Mesenchymal stem cell (in vitro differentiated cells and primary cell): ENCODE results near the gene HOXA3.

ENCODE experiments used
- DNase-seq: peaks from one replicate; pipeline ENCODE4 v3.0.0-alpha.2; 2013
- H2AFZ ChIP-seq: one replicate; pipeline ENCODE4 v1.6.1; 2013; ENCODE audit warnings: low read depth, mild to moderate bottlenecking, control low read depth, inconsistent platforms, low read length, moderate library complexity
- H2AK5ac ChIP-seq: 2 replicates; pipeline ENCODE4 v1.6.1; 2013; ENCODE audit warnings: low read length, moderate library complexity, mild to moderate bottlenecking, inconsistent platforms; ENCODE audit not compliant: severe bottlenecking
- H2BK120ac ChIP-seq: one replicate; pipeline ENCODE4 v1.6.1; 2013; ENCODE audit warnings: low read depth, mild to moderate bottlenecking, inconsistent platforms, low read length, moderate library complexity
- H2BK12ac ChIP-seq, 2 experiments: one replicate each; pipeline ENCODE4 v1.6.1; 2013; ENCODE audit warnings: inconsistent platforms in 2 of 2, low read length in 2 of 2, mild to moderate bottlenecking in 2 of 2, moderate library complexity in 2 of 2, control low read depth in 1 of 2
- H2BK15ac ChIP-seq: one replicate; pipeline ENCODE4 v1.6.1; 2013; ENCODE audit warnings: mild to moderate bottlenecking, low read depth, inconsistent platforms; ENCODE audit not compliant: poor library complexity, severe bottlenecking
- H2BK5ac ChIP-seq: 2 replicates; pipeline ENCODE4 v1.6.1; 2013; ENCODE audit warnings: low read depth, mild to moderate bottlenecking, low read length, control low read depth, inconsistent platforms; ENCODE audit not compliant: poor library complexity, severe bottlenecking
- H3K14ac ChIP-seq, 2 experiments: one replicate each; pipeline ENCODE4 v1.6.1; 2013; ENCODE audit warnings: inconsistent platforms in 2 of 2, low read length in 2 of 2, control low read depth in 1 of 2, mild to moderate bottlenecking in 1 of 2, moderate library complexity in 1 of 2
- H3K18ac ChIP-seq, 2 experiments: one replicate each; pipeline ENCODE4 v1.6.1; 2013; ENCODE audit warnings: inconsistent platforms in 2 of 2, low read length in 2 of 2, control low read depth in 1 of 2, low read depth in 1 of 2, mild to moderate bottlenecking in 1 of 2
- H3K23ac ChIP-seq, 2 experiments: one replicate each; pipeline ENCODE4 v1.6.1; 2013; ENCODE audit warnings: inconsistent platforms in 2 of 2, low read length in 2 of 2, mild to moderate bottlenecking in 2 of 2, moderate library complexity in 2 of 2, control low read depth in 1 of 2
- H3K27ac ChIP-seq: 2 replicates; pipeline ENCODE4 v1.5.1; 2013; ENCODE audit warnings: mild to moderate bottlenecking, moderate library complexity, low read length, control low read depth, inconsistent platforms; ENCODE audit not compliant: poor library complexity, severe bottlenecking
- H3K27me3 ChIP-seq, 2 experiments: 2 replicates each; pipeline versions ENCODE4 v1.6.1 to v1.7.0; 2013; ENCODE audit warnings: low read length in 2 of 2, mild to moderate bottlenecking in 2 of 2, moderate library complexity in 2 of 2, control low read depth in 1 of 2, inconsistent platforms in 1 of 2; ENCODE audit not compliant: control insufficient read depth in 1 of 2, insufficient read depth in 1 of 2
- H3K36me3 ChIP-seq, 2 experiments: 2 replicates each; pipeline versions ENCODE4 v1.6.1 to v1.7.0; 2013; ENCODE audit warnings: low read length in 2 of 2, control low read depth in 1 of 2, inconsistent platforms in 1 of 2, low read depth in 1 of 2, mild to moderate bottlenecking in 1 of 2; ENCODE audit not compliant: insufficient read depth in 2 of 2, control insufficient read depth in 1 of 2
- H3K4ac ChIP-seq, 2 experiments: one replicate each; pipeline ENCODE4 v1.6.1; 2013; ENCODE audit warnings: inconsistent platforms in 2 of 2, low read length in 2 of 2, mild to moderate bottlenecking in 2 of 2, moderate library complexity in 2 of 2, control low read depth in 1 of 2, low read depth in 1 of 2
- H3K4me1 ChIP-seq: 2 replicates; pipeline ENCODE4 v1.6.1; 2013; ENCODE audit warnings: low read depth, low read length, control low read depth; ENCODE audit not compliant: control insufficient read depth, insufficient read depth
- H3K4me2 ChIP-seq: 2 replicates; pipeline ENCODE4 v1.6.1; 2013; ENCODE audit warnings: low read length, mild to moderate bottlenecking, inconsistent platforms; ENCODE audit not compliant: poor library complexity, severe bottlenecking
- H3K4me3 ChIP-seq, 2 experiments: 2 replicates each; pipeline versions ENCODE4 v1.5.1 to v1.7.0; 2013; ENCODE audit warnings: low read length in 2 of 2, mild to moderate bottlenecking in 2 of 2, control low read depth in 1 of 2, low read depth in 1 of 2; ENCODE audit not compliant: insufficient read depth in 1 of 2
- H3K79me1 ChIP-seq: replicated peaks from 2 replicates; pipeline ENCODE4 v1.6.1; 2013; ENCODE audit warnings: mild to moderate bottlenecking, control low read depth, low read length, inconsistent platforms; ENCODE audit not compliant: poor library complexity, severe bottlenecking
- H3K9ac ChIP-seq: 2 replicates; pipeline ENCODE4 v1.7.0; 2013; ENCODE audit warnings: mild to moderate bottlenecking, low read length, moderate library complexity
- H3K9me3 ChIP-seq: 2 replicates; pipeline ENCODE4 v1.7.0; 2013; ENCODE audit warnings: mild to moderate bottlenecking, low read length; ENCODE audit not compliant: control insufficient read depth
- H4K8ac ChIP-seq: one replicate; pipeline ENCODE4 v1.6.1; 2013; ENCODE audit warnings: inconsistent platforms, mild to moderate bottlenecking, low read length, moderate library complexity
- H4K91ac ChIP-seq: one replicate; pipeline ENCODE4 v1.6.1; 2013; ENCODE audit warnings: mild to moderate bottlenecking, low read length, inconsistent platforms
- WGBS: methylation state at CpG from one replicate; pipeline ENCODE4 v1.1.7; 2013; ENCODE audit warnings: mixed read lengths; 5-methylcytosine and 5-hydroxymethylcytosine counted together

The HOXA3 gene

DNA sequence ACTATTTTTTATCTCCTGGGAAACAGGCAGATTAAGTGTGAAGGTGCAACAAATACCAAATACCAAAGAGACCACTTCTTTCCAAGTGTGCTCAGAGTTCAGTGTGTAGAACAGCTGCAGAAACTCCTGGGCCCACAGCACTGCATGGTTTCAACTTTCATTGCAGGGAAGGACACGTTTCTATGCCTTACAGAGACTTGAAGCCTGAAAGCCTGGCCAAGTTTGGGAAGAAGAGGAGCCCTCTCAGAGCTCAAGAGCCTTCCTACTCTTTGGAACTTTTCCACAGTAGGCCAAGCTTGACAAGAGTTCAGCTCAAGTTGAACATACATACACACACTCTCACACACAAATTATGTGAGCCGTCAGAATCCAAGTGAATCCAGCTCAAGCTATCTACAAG is 24.3 kb downstream of the HOXA3 start:
- H3K18ac ChIP-seq: no peak overlapping the region
- H3K36me3 ChIP-seq: peaks cover 7 to 28% of the 10 kb centered on the region in 2 experiments
- H3K4ac ChIP-seq: no peak overlapping the region
- no peak overlapping the region for H4K91ac ChIP-seq
- H3K23ac ChIP-seq: no peak overlapping the region
- no peaks in the 10 kb centered on the region for H3K79me1 ChIP-seq
- H2AFZ ChIP-seq: no peak overlapping the region
- H3K4me1 ChIP-seq: peaks cover 21% of the 10 kb centered on the region
- no peak overlapping the region for H4K8ac ChIP-seq
- no peaks in the 10 kb centered on the region for H3K9me3 ChIP-seq
- no peak overlapping the region for H3K14ac ChIP-seq
- H3K4me3 ChIP-seq: no peak overlapping the region
- no peak overlapping the region for H3K4me2 ChIP-seq
- H2BK120ac ChIP-seq: no peak overlapping the region
- no peaks in the 10 kb centered on the region for H3K27me3 ChIP-seq
- DNase-seq: no peak
- H2BK15ac ChIP-seq: no peak overlapping the region
- no peak overlapping the region for H3K9ac ChIP-seq
- H2BK5ac ChIP-seq: no peak overlapping the region
- peak overlapping the region; percentile 6 for H2AK5ac ChIP-seq
- H2BK12ac ChIP-seq: no peak overlapping the region
- WGBS: 27% methylated on average over 2 of the region's 2 CpGs
- H3K27ac ChIP-seq: no peak overlapping the region

DNA sequence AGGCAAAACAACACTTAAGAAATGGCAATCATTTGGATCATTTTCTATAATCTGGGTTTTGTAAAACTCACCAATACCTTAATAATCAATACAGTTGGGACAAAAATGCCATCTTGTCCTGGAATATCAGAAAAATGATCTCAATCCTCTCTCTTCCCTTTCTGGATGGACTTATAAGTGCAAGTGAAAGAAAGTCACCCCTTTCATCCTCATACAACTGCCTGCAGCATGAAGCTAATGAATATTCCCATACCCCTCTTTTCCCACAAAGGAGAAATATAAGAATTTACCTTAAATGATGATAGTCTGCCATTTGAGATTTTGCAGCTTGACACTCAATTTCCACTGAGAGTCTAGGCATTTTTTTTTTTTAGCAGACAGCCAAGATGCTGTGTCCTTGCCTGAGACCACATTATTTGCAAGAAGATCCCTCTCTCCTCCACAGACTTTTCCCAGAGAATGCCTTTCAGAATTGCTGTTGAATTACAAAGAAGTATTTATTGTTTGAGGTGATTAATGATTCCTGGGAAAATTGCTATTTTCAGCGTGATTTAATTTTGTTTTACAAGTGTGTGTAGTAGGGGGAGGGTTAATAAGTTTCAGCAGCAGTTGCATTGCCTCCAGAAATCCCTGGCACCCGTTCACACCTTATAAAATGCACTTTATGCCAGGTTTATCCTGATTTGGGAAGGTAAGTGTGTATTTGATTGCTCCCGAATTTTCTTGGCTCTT is 25.6 kb downstream of the HOXA3 start:
- Histone ChIP-seq H2BK5ac (no peak overlapping the region), H4K91ac (no peak overlapping the region), H2BK15ac (no peak overlapping the region), H3K4me1 (peaks cover 21% of the 10 kb centered on the region), H3K79me1 (no peaks in the 10 kb centered on the region), H3K4ac (no peak overlapping the region), H3K27me3 (no peaks in the 10 kb centered on the region), H3K4me2 (no peak overlapping the region), H3K14ac (no peak overlapping the region), H3K18ac (no peak overlapping the region), H3K27ac (no peak overlapping the region), H3K4me3 (no peak overlapping the region), H3K9me3 (no peaks in the 10 kb centered on the region), H3K9ac (peak overlapping the region; percentile 9), H2BK120ac (no peak overlapping the region), H2BK12ac (no peak overlapping the region), H3K23ac (no peak overlapping the region), H3K36me3 (peaks cover 10 to 41% of the 10 kb centered on the region in 2 experiments), H2AK5ac (no peak overlapping the region), H2AFZ (no peak overlapping the region), H4K8ac (no peak overlapping the region)
- WGBS: 5% methylated on average over 1 of the region's 3 CpGs
- no peak for DNase-seq

DNA sequence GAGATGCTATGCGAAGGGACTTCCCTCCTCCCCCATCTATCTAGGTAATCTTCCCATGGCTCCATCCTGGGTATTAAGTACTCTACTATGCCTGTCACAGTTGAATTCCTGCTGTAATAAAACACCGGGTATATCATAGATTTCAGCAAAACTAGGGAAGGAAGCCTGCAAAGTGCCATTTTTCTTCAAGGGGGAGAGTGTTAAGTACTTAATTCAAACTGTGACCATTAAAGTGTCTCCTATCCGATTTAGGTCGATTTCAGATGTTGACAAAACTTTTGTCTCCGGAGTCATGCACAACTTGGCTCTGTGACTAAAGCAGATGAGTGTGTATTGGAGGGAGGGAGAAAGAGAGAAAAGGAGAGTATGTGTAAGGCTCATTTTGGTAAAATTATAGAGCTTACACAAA is 26.4 kb downstream of the HOXA3 start:
- no peaks in the 10 kb centered on the region for H3K79me1 ChIP-seq
- no peak overlapping the region for H4K91ac ChIP-seq
- peak overlapping the region; percentile 9 for H3K9ac ChIP-seq
- no peak overlapping the region for H3K23ac ChIP-seq
- no peak overlapping the region for H3K14ac ChIP-seq
- no peak overlapping the region for H2BK15ac ChIP-seq
- no peaks in the 10 kb centered on the region for H3K9me3 ChIP-seq
- no peak overlapping the region for H4K8ac ChIP-seq
- no peak overlapping the region for H3K18ac ChIP-seq
- no peak overlapping the region for H2AK5ac ChIP-seq
- H3K36me3 ChIP-seq: peaks cover 10 to 46% of the 10 kb centered on the region in 2 experiments
- H2AFZ ChIP-seq: no peak overlapping the region
- peak overlapping the region; percentile 0 for H3K27ac ChIP-seq
- H3K27me3 ChIP-seq: no peaks in the 10 kb centered on the region
- H3K4me2 ChIP-seq: no peak overlapping the region
- no peak overlapping the region for H3K4ac ChIP-seq
- no peak overlapping the region for H3K4me3 ChIP-seq
- no peak overlapping the region for H2BK120ac ChIP-seq
- peaks cover 20% of the 10 kb centered on the region for H3K4me1 ChIP-seq
- WGBS: 27% methylated on average over 4 of the region's 5 CpGs
- H2BK5ac ChIP-seq: no peak overlapping the region
- no peak overlapping the region for H2BK12ac ChIP-seq
- DNase-seq: no peak

DNA sequence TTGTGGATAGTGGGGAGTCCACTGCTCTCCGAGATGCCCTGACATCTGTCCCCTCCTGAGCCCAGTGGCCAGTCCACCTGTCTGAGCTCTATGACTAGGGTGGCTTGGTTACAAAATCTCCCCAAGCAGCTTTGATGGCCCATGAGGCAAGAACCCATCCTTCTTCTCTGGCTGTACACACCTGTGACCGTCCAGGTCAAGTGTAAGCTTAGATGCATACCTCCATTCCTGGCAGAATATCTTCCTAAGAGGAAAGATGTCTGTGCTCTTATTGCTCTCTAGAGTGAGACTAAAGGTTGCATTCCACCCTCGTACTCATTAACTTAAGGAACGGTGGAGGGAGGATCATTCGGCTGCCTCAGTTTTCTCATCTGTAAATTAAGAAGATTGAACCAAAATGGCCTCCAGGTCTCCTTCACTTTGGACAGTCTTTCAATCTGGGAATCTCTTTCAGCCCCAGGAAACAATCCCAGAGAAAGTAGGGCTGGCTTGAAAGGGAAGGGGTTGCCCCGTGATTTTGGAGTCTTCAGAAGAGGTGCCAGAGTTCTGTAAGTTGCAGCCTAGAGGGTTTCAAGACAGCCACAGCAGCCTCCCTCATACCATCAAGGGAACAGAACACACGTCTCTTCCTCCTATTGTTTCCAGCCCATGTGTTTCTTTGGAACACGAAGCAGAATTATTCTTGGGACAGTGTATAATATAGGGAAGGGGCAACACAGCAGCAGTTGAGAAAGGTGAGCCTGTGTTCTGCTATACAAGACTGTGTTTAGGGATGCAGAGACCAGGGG is 27.3 kb downstream of the HOXA3 start:
- no peak overlapping the region for H3K4ac ChIP-seq
- no peak for DNase-seq
- no peak overlapping the region for H3K4me3 ChIP-seq
- peak overlapping the region; percentile 86 for H3K4me2 ChIP-seq
- H3K27me3 ChIP-seq: no peaks in the 10 kb centered on the region
- peak overlapping the region; percentile 31 for H2AK5ac ChIP-seq
- H2BK120ac ChIP-seq: no peak overlapping the region
- no peaks in the 10 kb centered on the region for H3K79me1 ChIP-seq
- WGBS: 72% methylated on average over 7 of the region's 8 CpGs
- no peak overlapping the region for H2AFZ ChIP-seq
- H2BK12ac ChIP-seq: no peak overlapping the region
- peak overlapping the region; percentile 99 for H3K27ac ChIP-seq
- H3K14ac ChIP-seq: no peak overlapping the region
- no peak overlapping the region for H2BK15ac ChIP-seq
- no peaks in the 10 kb centered on the region for H3K9me3 ChIP-seq
- peaks cover 10 to 46% of the 10 kb centered on the region in 2 experiments for H3K36me3 ChIP-seq
- no peak overlapping the region for H4K8ac ChIP-seq
- no peak overlapping the region for H3K9ac ChIP-seq
- H3K18ac ChIP-seq: no peak overlapping the region
- H2BK5ac ChIP-seq: peak overlapping the region; percentile 19
- H4K91ac ChIP-seq: no peak overlapping the region
- peaks cover 18% of the 10 kb centered on the region for H3K4me1 ChIP-seq
- H3K23ac ChIP-seq: no peak overlapping the region
